MCF 10A (cell line): ENCODE results near the gene PAN2. TPM values are rescaled to one million over a fixed set of nuclear protein-coding genes. Genes with fewer than 3 reads are reported as not detected.

Experiments
- BruUV-seq: library from RNA; stranded (reverse); fragments of 400-500 nt; replicated peaks from 2 replicates; lab custom pipeline; 2021; lab: Mats Ljungman, UMichigan
- CTCF ChIA-PET: fragments of 300-600 bp; sonication (Branson Sonifier 250); formaldehyde crosslinking; extraction: SDS; loops from one replicate; lab custom pipeline; 2021; ENCODE audit warnings: antibody characterized with exemption, inconsistent platforms; lab: Yijun Ruan, JAX
- POLR2A ChIA-PET: fragments of 300-600, 350-650 bp; sonication (Branson Sonifier 250); formaldehyde crosslinking; extraction: SDS; loops from one replicate; lab custom pipeline; 2020; ENCODE audit warnings: antibody characterized with exemption, inconsistent platforms; lab: Yijun Ruan, JAX
- DNase-seq: peaks from one replicate; pipeline ENCODE4 v3.0.0-alpha.2; 2018; ENCODE audit not compliant: unreplicated experiment
- H3K27ac Mint-ChIP-seq: one replicate; pipeline ENCODE4 v1.8.0; 2022; ENCODE audit warnings: mild to moderate bottlenecking, low read depth, mixed read lengths; ENCODE audit not compliant: unreplicated experiment
- H3K27me3 Mint-ChIP-seq: one replicate; pipeline ENCODE4 v1.8.0; 2022; ENCODE audit warnings: mixed read lengths; ENCODE audit not compliant: insufficient read depth, unreplicated experiment
- H3K36me3 Mint-ChIP-seq: one replicate; pipeline ENCODE4 v1.8.0; 2022; ENCODE audit warnings: mild to moderate bottlenecking, moderate library complexity, mixed read lengths; ENCODE audit not compliant: insufficient read depth, unreplicated experiment
- H3K4me1 Mint-ChIP-seq: one replicate; pipeline ENCODE4 v1.8.0; 2022; ENCODE audit warnings: mixed read lengths; ENCODE audit not compliant: insufficient read depth, unreplicated experiment
- H3K4me3 Mint-ChIP-seq: one replicate; pipeline ENCODE4 v1.8.0; 2022; ENCODE audit warnings: mild to moderate bottlenecking, moderate library complexity, mixed read lengths; ENCODE audit not compliant: unreplicated experiment
- H3K9me3 Mint-ChIP-seq: one replicate; pipeline ENCODE4 v1.8.0; 2022; ENCODE audit warnings: mixed read lengths; ENCODE audit not compliant: unreplicated experiment
- CTCF ChIP-seq: fragments of 200-600 bp; IDR thresholded peaks from one replicate; pipeline ENCODE4 v1.8.0; 2022; ENCODE audit warnings: antibody characterized with exemption, mild to moderate bottlenecking; ENCODE audit not compliant: unreplicated experiment
- intact Hi-C: fragments of 100-400 bp; cut with micrococcal nuclease; formaldehyde crosslinking; loops from 2 replicates; pipeline ENCODE4 v1.14.1; 2022
- total RNA-seq: library from RNA; stranded (reverse); gene quantifications from 2 replicates; pipeline ENCODE4 v1.2.3, GENCODE V29; 2022

Gene PAN2
- total RNA-seq, 1 experiment from 2014 or later, result 72.9 TPM

- Mint-ChIP-seq H3K9me3 (no peaks in the 10 kb centered on the region), H3K27ac (no peak overlapping the region), H3K4me3 (no peak overlapping the region), H3K4me1 (peaks cover 10% of the 10 kb centered on the region), H3K27me3 (no peaks in the 10 kb centered on the region), H3K36me3 (peaks cover 51% of the 10 kb centered on the region)
- ChIA-PET POLR2A (interaction anchor here (0.8 to 4.7 kb wide), 4 partner anchors 10 to 180 kb away, joined by 3 to 26 read pairs (median 3); partner anchors contain the start of genes CNPY2 and STAT2), CTCF (interaction anchor here (0.8 to 1.9 kb wide), 2 partner anchors 17 to 295 kb away, joined by 3 to 11 read pairs; no protein-coding TSS in a partner anchor)
- TF ChIP-seq CTCF, result no peak
- DNase-seq, result no peak
- intact Hi-C loops, result no loop called here
- no TSS peak for BruUV-seq
These were observed 7.8 kb upstream of the PAN2 start for GRCh38 chr12:56341616-56342015.

- H3K27ac Mint-ChIP-seq, result peak overlapping the region; percentile 60
- BruUV-seq, result no TSS peak
- POLR2A ChIA-PET, result interaction anchor here (2.3 to 4.7 kb wide), 2 partner anchors 21 to 125 kb away, joined by 5 to 26 read pairs; partner anchors contain the start of gene STAT2
These were observed 5.3 kb upstream of the PAN2 start for GRCh38 chr12:56339158-56339422.

GRCh38 chr12:56338308-56339157 is 4.7 kb upstream of the PAN2 start, which contains the start of gene IL23A:
IL23A (plus strand) TSS chr12:56338884; CDS start chr12:56339045, 161 bp downstream.
- no peak within 1 kb of the TSS for H3K4me3 Mint-ChIP-seq
- intact Hi-C loops, result no loop called here
- peaks cover 26% of the 10 kb centered on the region for H3K36me3 Mint-ChIP-seq
- CTCF ChIA-PET, result interaction anchor here (0.6 to 1.6 kb wide), 8 partner anchors 12 to 1150 kb away, joined by 3 to 9 read pairs (median 4); partner anchors contain the start of gene RNF41
- no peaks in the 10 kb centered on the region for H3K9me3 Mint-ChIP-seq
- peaks cover 10% of the 10 kb centered on the region for H3K4me1 Mint-ChIP-seq
- POLR2A ChIA-PET, result interaction anchor here (0.6 to 4.7 kb wide), 4 partner anchors 22 to 126 kb away, joined by 3 to 26 read pairs (median 4); partner anchors contain the start of genes STAT2 and TIMELESS
- H3K27me3 Mint-ChIP-seq, result no peaks in the 10 kb centered on the region
- BruUV-seq, result no TSS peak
- H3K27ac Mint-ChIP-seq, result peak within 1 kb of the TSS; percentile 60
- DNase-seq, result peak; percentile 33
- no peak for TF ChIP-seq CTCF

More at GRCh38 chr12:56339158-56339422, 5.3 kb upstream of the PAN2 start:
- CTCF ChIA-PET, result interaction anchor here (0.6 to 1.4 kb wide), 5 partner anchors 12 to 1151 kb away, joined by 3 to 9 read pairs (median 3); no protein-coding TSS in a partner anchor
- TF ChIP-seq CTCF, result no peak
- Mint-ChIP-seq H3K9me3 (no peaks in the 10 kb centered on the region), H3K4me1 (peaks cover 10% of the 10 kb centered on the region), H3K4me3 (no peak overlapping the region), H3K36me3 (peaks cover 26% of the 10 kb centered on the region), H3K27me3 (no peaks in the 10 kb centered on the region)
- intact Hi-C loops, result no loop called here
- no peak for DNase-seq

GRCh38 chr12:56337753-56338251 is 4.0 kb upstream of the PAN2 start:
- DNase-seq, result no peak
- Mint-ChIP-seq H3K9me3 (no peaks in the 10 kb centered on the region), H3K27ac (no peak overlapping the region), H3K36me3 (peaks cover 26% of the 10 kb centered on the region), H3K4me3 (no peak overlapping the region), H3K27me3 (no peaks in the 10 kb centered on the region), H3K4me1 (peaks cover 16% of the 10 kb centered on the region)
- intact Hi-C loops, result no loop called here
- no TSS peak for BruUV-seq
- ChIA-PET CTCF (interaction anchor here (0.9 to 1.6 kb wide), 2 partner anchors 117 to 126 kb away, joined by 4 to 7 read pairs; no protein-coding TSS in a partner anchor), POLR2A (interaction anchor here (0.6 to 4.7 kb wide), 4 partner anchors 22 to 126 kb away, joined by 3 to 26 read pairs (median 4); partner anchors contain the start of genes STAT2 and TIMELESS)
- TF ChIP-seq CTCF, result no peak
